Measurements from ENCODE around the gene C2CD5.
A peak's percentile ranks its signal among the peaks of the same experiment; 100 is the strongest.

Gene C2CD5

GRCh38 chr12:22541496-22542155, 2.7 kb downstream of the C2CD5 start:
- Histone ChIP-seq H3K27ac (peak overlapping the region; percentile 96), H3K4me1 (ENCODE audit: control insufficient read depth in 1 of 2, insufficient read depth in 1 of 2, low read depth in 1 of 2, low read length in 1 of 2) (peaks cover 60 to 66% of the 10 kb centered on the region in 2 experiments), H3K36me3 (no peaks in the 10 kb centered on the region)

GRCh38 chr12:22539055-22539454, 5.3 kb downstream of the C2CD5 start:
- H3K27ac ChIP-seq = peak overlapping the region; percentile 88
- peaks cover under 1% of the 10 kb centered on the region for H3K36me3 ChIP-seq
- H3K27me3 ChIP-seq = no peaks in the 10 kb centered on the region
- H3K4me3 ChIP-seq (ENCODE audit: low read depth in 1 of 2, low read length in 1 of 2) = peak overlapping the region in 1 of 2 experiments; percentile 34
- peaks cover 56 to 60% of the 10 kb centered on the region in 2 experiments for H3K4me1 ChIP-seq (ENCODE audit: control insufficient read depth in 1 of 2, insufficient read depth in 1 of 2, low read depth in 1 of 2, low read length in 1 of 2)
- H3K9me3 ChIP-seq = no peaks in the 10 kb centered on the region
- TF ChIP-seq CTCF (IDR thresholded peaks at IDR 0.05) = no peak

More at GRCh38 chr12:22541496-22542155, 2.7 kb downstream of the C2CD5 start:
- Histone ChIP-seq H3K27me3 (peaks cover 6% of the 10 kb centered on the region), H3K4me3 (ENCODE audit: low read depth in 1 of 2, low read length in 1 of 2) (peak overlapping the region in 1 of 2 experiments; percentile 7), H3K9me3 (no peaks in the 10 kb centered on the region)
- no peak for TF ChIP-seq CTCF (IDR thresholded peaks at IDR 0.05)

- Histone ChIP-seq H3K27ac (peak overlapping the region; percentile 88), H3K4me1 (ENCODE audit: control insufficient read depth in 1 of 2, insufficient read depth in 1 of 2, low read depth in 1 of 2, low read length in 1 of 2) (peaks cover 51 to 56% of the 10 kb centered on the region in 2 experiments)
- no peak for TF ChIP-seq CTCF (IDR thresholded peaks at IDR 0.05)
Observed at GRCh38 chr12:22538311-22538710, 6.0 kb downstream of the C2CD5 start.

GRCh38 chr12:22536971-22537544, 7.3 kb downstream of the C2CD5 start:
- H3K4me1 ChIP-seq (ENCODE audit: control insufficient read depth in 1 of 2, insufficient read depth in 1 of 2, low read depth in 1 of 2, low read length in 1 of 2) = peaks cover 38 to 43% of the 10 kb centered on the region in 2 experiments
- no peaks in the 10 kb centered on the region for H3K27me3 ChIP-seq
- H3K9me3 ChIP-seq = no peaks in the 10 kb centered on the region
- H3K36me3 ChIP-seq = peaks cover 16% of the 10 kb centered on the region
- H3K4me3 ChIP-seq (ENCODE audit: low read depth in 1 of 2, low read length in 1 of 2) = no peak overlapping the region
- no peak for TF ChIP-seq CTCF (IDR thresholded peaks at IDR 0.05)
- H3K27ac ChIP-seq = no peak overlapping the region

More at GRCh38 chr12:22538311-22538710, 6.0 kb downstream of the C2CD5 start:
- H3K36me3 ChIP-seq = peaks cover 4% of the 10 kb centered on the region
- H3K9me3 ChIP-seq = no peaks in the 10 kb centered on the region
- H3K27me3 ChIP-seq = no peaks in the 10 kb centered on the region
- peak overlapping the region in 1 of 2 experiments; percentile 34 for H3K4me3 ChIP-seq (ENCODE audit: low read depth in 1 of 2, low read length in 1 of 2)

GRCh38 chr12:22536346-22536945, 7.9 kb downstream of the C2CD5 start:
- peaks cover 22% of the 10 kb centered on the region for H3K36me3 ChIP-seq
- no peak overlapping the region for H3K27ac ChIP-seq
- H3K9me3 ChIP-seq = no peaks in the 10 kb centered on the region
- no peak for TF ChIP-seq CTCF (IDR thresholded peaks at IDR 0.05)
- no peak overlapping the region for H3K4me3 ChIP-seq (ENCODE audit: low read depth in 1 of 2, low read length in 1 of 2)
- H3K27me3 ChIP-seq = no peaks in the 10 kb centered on the region
- H3K4me1 ChIP-seq (ENCODE audit: control insufficient read depth in 1 of 2, insufficient read depth in 1 of 2, low read depth in 1 of 2, low read length in 1 of 2) = peaks cover 32 to 37% of the 10 kb centered on the region in 2 experiments
